ENCODE measurements around the gene STARD4. TPM values are rescaled to one million over a fixed set of nuclear protein-coding genes. Genes with fewer than 3 reads are reported as not detected.

Gene STARD4
- total and polyA plus RNA-seq, 7 donors: 3.3 to 24.5 (median 8.6) TPM

DNA sequence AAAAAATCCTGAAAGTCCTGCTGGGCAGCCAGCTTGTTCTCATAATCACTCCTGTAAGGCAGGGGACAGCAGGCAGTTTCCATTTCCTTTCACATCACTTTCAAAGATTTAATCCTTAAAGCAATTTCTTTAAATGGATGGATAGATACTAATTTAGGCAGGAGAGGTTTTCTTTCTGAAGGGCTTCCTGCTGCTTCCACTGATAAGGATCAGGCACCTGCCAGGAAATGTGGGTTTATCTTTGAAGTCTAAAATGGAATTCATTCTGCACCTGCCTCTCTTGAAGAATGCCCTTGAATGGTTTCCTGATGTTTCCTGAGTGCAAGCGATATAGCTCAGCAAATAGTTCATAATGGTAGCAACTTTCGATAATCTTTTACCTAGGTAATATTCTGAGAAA, 64.5 kb downstream of the STARD4 start:
- no peaks in the 10 kb centered on the region for H3K27me3 ChIP-seq
- H3K36me3 ChIP-seq: no peaks in the 10 kb centered on the region
- H3K4me3 ChIP-seq: no peak overlapping the region
- 9 to 18% methylated on average over 2 of the region's 2 CpGs for WGBS, 2 donors
- TF ChIP-seq EP300 (IDR thresholded peaks at IDR 0.05): no peak
- TF ChIP-seq, protein P1, sequence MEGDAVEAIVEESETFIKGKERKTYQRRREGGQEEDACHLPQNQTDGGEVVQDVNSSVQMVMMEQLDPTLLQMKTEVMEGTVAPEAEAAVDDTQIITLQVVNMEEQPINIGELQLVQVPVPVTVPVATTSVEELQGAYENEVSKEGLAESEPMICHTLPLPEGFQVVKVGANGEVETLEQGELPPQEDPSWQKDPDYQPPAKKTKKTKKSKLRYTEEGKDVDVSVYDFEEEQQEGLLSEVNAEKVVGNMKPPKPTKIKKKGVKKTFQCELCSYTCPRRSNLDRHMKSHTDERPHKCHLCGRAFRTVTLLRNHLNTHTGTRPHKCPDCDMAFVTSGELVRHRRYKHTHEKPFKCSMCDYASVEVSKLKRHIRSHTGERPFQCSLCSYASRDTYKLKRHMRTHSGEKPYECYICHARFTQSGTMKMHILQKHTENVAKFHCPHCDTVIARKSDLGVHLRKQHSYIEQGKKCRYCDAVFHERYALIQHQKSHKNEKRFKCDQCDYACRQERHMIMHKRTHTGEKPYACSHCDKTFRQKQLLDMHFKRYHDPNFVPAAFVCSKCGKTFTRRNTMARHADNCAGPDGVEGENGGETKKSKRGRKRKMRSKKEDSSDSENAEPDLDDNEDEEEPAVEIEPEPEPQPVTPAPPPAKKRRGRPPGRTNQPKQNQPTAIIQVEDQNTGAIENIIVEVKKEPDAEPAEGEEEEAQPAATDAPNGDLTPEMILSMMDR (IDR thresholded peaks at IDR 0.05): no peak
- TF ChIP-seq POLR2A (IDR thresholded peaks at IDR 0.05): no peak
- TF ChIP-seq POLR2AphosphoS5 (IDR thresholded peaks at IDR 0.05): no peak
- peaks cover 0 to under 1% (median 0%) of the 10 kb centered on the region in 4 donors for H3K4me1 ChIP-seq
- intact Hi-C loops (cut with DNase I): no loop called here
- no peak overlapping the region for H3K27ac ChIP-seq
- DNase-seq: no peak
- H3K9me3 ChIP-seq: no peaks in the 10 kb centered on the region

DNA sequence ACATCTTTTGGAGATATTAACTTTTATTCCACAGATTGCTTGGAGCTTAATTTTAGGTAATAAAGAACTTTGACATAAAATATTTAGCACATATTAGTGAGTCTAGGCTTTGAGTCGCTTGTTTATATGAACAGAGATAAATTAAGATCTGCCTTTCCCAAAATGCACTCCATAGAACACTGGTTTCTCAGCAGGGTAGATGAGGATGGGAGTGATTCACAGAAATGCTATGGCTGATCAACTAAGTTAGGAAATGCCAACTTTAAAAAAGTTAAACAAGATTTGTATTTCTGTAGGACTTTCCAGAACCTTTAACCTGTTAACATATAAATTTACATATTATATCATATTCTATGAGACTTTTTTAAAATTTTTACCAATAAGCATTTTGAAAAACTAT, 65.2 kb downstream of the STARD4 start:
- H3K27me3 ChIP-seq: no peaks in the 10 kb centered on the region
- no peaks in the 10 kb centered on the region for H3K4me1 ChIP-seq
- no peaks in the 10 kb centered on the region for H3K9me3 ChIP-seq
- H3K36me3 ChIP-seq: no peaks in the 10 kb centered on the region
- 73 to 80% methylated on average over 1 of the region's 1 CpG for WGBS, 2 donors
- no peak for TF ChIP-seq POLR2AphosphoS5 (IDR thresholded peaks at IDR 0.05)
- TF ChIP-seq POLR2A (IDR thresholded peaks at IDR 0.05): no peak
- no peak for TF ChIP-seq EP300 (IDR thresholded peaks at IDR 0.05)
- TF ChIP-seq, protein P1 (IDR thresholded peaks at IDR 0.05): no peak
- no peak for DNase-seq
- intact Hi-C loops (cut with DNase I): no loop called here
- no peak overlapping the region for H3K27ac ChIP-seq
- no peak overlapping the region for H3K4me3 ChIP-seq

Other genes with a start within 250 kb of the STARD4 start
- 10 to 100 TPM in 3 of 4 donors, 1 to 10 TPM in 1; 8.7 to 41.3 (median 27.2) TPM for gene NREP, start 244.7 kb upstream of the STARD4 start, total RNA-seq
- gene NREP, start 244.7 kb upstream of the STARD4 start, polyA plus RNA-seq: 10 to 100 TPM in 1 of 3 donors, 1 to 10 TPM in 2; 6.5 to 14.6 (median 9.6) TPM

All from sigmoid colon (tissue), 7 donors.